ENCODE results near the gene OXLD1. TPM values are rescaled to one million over a fixed set of nuclear protein-coding genes. Genes with fewer than 3 reads are reported as not detected.
A peak's percentile ranks its signal among the peaks of the same experiment; 100 is the strongest.

Gene OXLD1
- total RNA-seq, 1 donor from 2014 or later: 24.7 TPM

DNA sequence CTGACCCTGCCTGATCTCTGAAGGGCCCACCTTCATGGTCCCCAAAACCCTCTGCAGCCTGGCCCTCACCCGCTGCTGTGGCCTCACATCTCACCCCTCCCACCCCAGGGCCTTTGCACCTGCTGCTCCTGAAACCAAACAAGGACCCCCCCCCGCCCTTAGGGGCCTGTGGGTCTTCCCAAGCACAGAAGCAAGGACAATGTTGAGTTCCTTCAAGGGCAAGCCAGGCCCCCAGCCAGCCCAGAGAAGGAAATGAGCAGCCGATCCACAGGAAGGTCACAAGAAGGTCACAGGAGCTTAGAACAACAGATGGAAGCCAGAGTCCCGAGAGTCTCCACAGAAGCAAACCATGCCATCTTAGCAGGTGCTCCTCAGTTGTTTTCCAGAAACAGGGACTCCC is 9.6 kb downstream of the OXLD1 start:
- no peak for DNase-seq
- TF ChIP-seq, protein P1, sequence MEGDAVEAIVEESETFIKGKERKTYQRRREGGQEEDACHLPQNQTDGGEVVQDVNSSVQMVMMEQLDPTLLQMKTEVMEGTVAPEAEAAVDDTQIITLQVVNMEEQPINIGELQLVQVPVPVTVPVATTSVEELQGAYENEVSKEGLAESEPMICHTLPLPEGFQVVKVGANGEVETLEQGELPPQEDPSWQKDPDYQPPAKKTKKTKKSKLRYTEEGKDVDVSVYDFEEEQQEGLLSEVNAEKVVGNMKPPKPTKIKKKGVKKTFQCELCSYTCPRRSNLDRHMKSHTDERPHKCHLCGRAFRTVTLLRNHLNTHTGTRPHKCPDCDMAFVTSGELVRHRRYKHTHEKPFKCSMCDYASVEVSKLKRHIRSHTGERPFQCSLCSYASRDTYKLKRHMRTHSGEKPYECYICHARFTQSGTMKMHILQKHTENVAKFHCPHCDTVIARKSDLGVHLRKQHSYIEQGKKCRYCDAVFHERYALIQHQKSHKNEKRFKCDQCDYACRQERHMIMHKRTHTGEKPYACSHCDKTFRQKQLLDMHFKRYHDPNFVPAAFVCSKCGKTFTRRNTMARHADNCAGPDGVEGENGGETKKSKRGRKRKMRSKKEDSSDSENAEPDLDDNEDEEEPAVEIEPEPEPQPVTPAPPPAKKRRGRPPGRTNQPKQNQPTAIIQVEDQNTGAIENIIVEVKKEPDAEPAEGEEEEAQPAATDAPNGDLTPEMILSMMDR (IDR thresholded peaks at IDR 0.05; ENCODE audit: partially characterized antibody, unreplicated experiment): no peak
- Mint-ChIP-seq H3K4me3 (ENCODE audit: unreplicated experiment) (no peak overlapping the region), H3K36me3 (ENCODE audit: unreplicated experiment) (no peaks in the 10 kb centered on the region), H3K27me3 (ENCODE audit: unreplicated experiment) (peaks cover 4% of the 10 kb centered on the region), H3K9me3 (ENCODE audit: unreplicated experiment) (peaks cover 2% of the 10 kb centered on the region), H3K27ac (ENCODE audit: unreplicated experiment) (no peak overlapping the region), H3K4me1 (ENCODE audit: low read depth, unreplicated experiment) (peaks cover 4% of the 10 kb centered on the region)

GRCh38 chr17:81656118-81656743 is 10.2 kb downstream of the OXLD1 start, which contains the start of gene PDE6G:
PDE6G (minus strand) TSS chr17:81656542; CDS start chr17:81653305, 3,237 bp downstream.
- Mint-ChIP-seq H3K27me3 (ENCODE audit: unreplicated experiment) (peaks cover 5% of the 10 kb centered on the region), H3K27ac (ENCODE audit: unreplicated experiment) (no peak within 1 kb of the TSS), H3K4me1 (ENCODE audit: low read depth, unreplicated experiment) (peaks cover 6% of the 10 kb centered on the region)

DNA sequence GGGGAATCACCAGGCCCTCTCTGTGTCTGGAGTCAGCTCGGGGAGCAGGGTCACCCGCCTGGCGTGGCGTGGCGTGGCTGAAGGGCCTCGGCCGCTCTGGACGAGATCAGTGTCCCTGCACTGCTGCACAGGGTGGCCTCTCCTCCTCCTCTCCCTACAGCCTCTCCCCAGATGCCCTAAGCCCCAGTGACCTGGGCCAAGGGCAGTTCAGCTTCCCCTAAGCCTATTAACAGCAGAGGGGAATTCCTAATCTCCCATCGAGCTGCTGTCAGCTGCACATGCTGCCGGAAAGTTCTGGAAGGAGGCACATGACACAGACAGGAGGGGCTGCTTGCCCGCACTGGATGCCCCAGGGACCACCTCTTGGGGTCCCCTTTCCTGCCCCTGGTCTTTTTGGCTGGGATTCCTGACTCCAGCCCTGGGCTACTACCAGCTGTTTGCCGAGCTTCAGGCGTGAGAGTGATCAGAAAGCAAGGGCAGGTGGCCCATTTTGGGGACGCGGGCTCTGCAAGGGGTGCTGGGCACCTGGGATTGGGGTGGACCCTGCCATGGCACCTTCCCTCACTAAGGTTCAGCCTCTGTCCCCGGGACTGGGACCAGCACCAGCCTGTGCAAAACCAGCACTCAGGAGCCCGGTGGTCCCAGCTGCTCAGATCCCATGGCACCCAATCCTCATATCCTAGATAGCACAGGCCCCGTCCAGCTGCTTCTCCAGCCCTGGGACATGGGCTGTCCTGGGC is 10.9 kb downstream of the OXLD1 start:
- Mint-ChIP-seq H3K27me3 (ENCODE audit: unreplicated experiment) (peaks cover 5% of the 10 kb centered on the region), H3K36me3 (ENCODE audit: unreplicated experiment) (no peaks in the 10 kb centered on the region), H3K9me3 (ENCODE audit: unreplicated experiment) (peaks cover 5% of the 10 kb centered on the region), H3K4me3 (ENCODE audit: unreplicated experiment) (no peak overlapping the region), H3K27ac (ENCODE audit: unreplicated experiment) (no peak overlapping the region), H3K4me1 (ENCODE audit: low read depth, unreplicated experiment) (peaks cover 6% of the 10 kb centered on the region)
- DNase-seq: no peak
- TF ChIP-seq, protein P1 (IDR thresholded peaks at IDR 0.05; ENCODE audit: partially characterized antibody, unreplicated experiment): no peak

More at GRCh38 chr17:81656118-81656743, 10.2 kb downstream of the OXLD1 start, which contains the start of gene PDE6G:
- no peaks in the 10 kb centered on the region for H3K36me3 Mint-ChIP-seq (ENCODE audit: unreplicated experiment)
- peaks cover 5% of the 10 kb centered on the region for H3K9me3 Mint-ChIP-seq (ENCODE audit: unreplicated experiment)
- no peak for DNase-seq
- H3K4me3 Mint-ChIP-seq (ENCODE audit: unreplicated experiment): no peak within 1 kb of the TSS
- TF ChIP-seq, protein P1 (IDR thresholded peaks at IDR 0.05; ENCODE audit: partially characterized antibody, unreplicated experiment): no peak

DNA sequence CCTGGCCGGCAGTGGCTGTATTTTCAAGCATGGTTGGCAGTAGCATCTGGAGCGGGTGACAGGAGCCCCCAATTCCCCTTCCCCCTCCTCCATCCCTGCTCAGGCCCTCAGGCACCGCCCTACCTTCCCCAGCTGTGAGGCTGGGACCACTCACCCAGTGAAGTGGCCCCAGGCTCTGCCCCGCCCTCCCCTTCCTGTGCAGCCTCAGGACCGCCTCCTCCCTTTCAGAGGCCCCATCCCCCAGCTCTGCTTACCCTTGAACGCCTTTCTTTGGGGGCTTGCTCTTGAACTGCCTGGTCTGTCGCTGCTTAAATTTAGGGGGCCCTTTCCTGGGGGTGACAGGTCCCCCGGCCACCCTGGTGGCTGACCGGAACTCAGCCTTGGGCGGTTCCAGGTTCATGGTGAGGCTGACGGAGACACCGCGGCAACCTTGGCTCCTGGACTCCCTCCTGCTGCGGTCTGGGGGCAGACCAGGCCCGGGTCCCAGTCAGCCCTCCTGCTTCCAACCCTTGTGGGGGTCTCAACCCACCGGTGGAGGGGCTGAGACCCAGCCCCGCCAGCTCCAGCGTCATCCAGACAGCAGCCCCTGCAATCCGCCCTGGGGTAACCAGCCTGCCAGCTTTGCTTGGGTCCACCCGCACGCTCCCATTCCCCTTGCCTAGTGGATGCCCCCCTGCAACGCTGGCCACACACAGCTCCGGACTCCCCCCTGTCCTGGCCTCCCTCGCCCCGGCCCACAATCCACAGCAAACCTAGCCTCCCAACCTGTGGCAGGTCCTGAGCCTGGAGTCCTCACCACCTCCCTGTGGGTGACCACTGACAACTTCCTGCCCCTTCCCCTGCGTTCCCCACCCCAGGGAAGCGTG is 13.3 kb downstream of the OXLD1 start:
- no peak overlapping the region for H3K4me3 Mint-ChIP-seq (ENCODE audit: unreplicated experiment)
- peaks cover 5% of the 10 kb centered on the region for H3K9me3 Mint-ChIP-seq (ENCODE audit: unreplicated experiment)
- H3K27ac Mint-ChIP-seq (ENCODE audit: unreplicated experiment): peak overlapping the region; percentile 12
- H3K4me1 Mint-ChIP-seq (ENCODE audit: low read depth, unreplicated experiment): peaks cover 6% of the 10 kb centered on the region
- peaks cover 10% of the 10 kb centered on the region for H3K27me3 Mint-ChIP-seq (ENCODE audit: unreplicated experiment)
- TF ChIP-seq, protein P1 (IDR thresholded peaks at IDR 0.05; ENCODE audit: partially characterized antibody, unreplicated experiment): no peak
- DNase-seq: no peak
- H3K36me3 Mint-ChIP-seq (ENCODE audit: unreplicated experiment): no peaks in the 10 kb centered on the region
